ENCODE results near the gene SMG6.
A peak's percentile ranks its signal among the peaks of the same experiment; 100 is the strongest.
"Not testable (repeated sequence)": the region's sequence is repeated elsewhere in the genome, so short reads cannot be mapped to it uniquely, and the experiment has no call there.

SMG6 gene

DNA sequence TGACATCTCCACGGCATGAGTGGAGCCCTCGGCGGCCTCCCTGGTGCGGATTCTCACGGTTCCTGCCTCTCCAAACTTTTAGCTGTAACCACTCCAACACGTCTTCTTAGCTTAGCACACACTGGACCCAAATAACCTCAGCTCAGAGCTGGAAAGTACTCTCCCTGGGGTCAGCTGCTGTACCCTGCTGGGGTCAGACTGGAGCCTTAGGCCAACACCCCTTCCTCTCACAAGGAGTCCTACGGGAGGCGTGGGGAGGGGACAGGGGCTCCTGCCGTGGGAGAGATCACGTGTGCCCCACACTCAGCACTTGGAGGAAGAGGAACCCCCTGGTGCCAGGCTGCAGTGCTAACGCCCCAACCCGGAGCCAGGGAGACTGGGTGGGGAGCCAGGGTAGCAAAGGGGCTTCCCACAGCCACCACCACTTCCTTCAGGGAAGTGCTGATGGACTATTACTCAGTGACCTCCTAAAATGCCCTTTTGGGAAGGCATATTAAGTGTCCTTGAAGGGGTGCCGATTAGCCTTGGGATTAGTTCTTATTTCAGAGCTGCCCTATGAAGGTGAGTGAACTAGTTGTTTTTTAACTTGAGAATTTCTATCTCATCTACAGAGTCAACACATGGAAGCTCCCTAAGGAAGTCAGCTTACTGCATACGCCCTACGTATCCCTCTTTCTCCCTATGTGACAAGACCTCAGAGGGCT lies 124.6 kb downstream of the SMG6 start:
- no peak for DNase-seq (ENCODE audit: low spot score)

DNA sequence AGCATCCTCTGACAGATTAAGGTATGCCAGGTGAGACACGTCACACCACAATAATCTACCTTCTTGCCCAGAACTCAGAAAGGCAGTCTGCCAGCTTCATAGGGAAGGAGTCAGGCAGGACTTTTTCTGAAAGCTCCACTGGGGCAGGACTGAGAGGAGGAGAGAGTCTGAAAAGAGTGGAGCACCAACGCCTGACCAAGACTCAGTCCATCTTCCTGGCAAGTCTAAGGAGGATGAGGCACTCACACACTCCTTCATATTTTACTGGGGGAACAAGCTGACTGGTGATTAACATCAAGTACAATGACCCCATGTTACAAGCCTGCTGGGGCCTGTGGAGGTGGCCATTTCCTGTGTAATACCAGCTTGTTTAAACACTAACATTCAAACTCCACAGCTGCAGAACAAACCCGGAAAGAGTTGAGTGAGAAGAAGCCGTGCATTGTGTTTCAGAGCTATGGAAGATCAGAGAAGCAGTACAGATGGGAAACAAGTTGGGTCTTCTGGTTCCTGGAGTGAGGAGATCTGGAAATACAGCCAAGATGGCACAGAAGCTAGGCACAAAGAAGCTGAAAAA lies 126.3 kb downstream of the SMG6 start:
- peak; percentile 41 for DNase-seq (ENCODE audit: low spot score)

DNA sequence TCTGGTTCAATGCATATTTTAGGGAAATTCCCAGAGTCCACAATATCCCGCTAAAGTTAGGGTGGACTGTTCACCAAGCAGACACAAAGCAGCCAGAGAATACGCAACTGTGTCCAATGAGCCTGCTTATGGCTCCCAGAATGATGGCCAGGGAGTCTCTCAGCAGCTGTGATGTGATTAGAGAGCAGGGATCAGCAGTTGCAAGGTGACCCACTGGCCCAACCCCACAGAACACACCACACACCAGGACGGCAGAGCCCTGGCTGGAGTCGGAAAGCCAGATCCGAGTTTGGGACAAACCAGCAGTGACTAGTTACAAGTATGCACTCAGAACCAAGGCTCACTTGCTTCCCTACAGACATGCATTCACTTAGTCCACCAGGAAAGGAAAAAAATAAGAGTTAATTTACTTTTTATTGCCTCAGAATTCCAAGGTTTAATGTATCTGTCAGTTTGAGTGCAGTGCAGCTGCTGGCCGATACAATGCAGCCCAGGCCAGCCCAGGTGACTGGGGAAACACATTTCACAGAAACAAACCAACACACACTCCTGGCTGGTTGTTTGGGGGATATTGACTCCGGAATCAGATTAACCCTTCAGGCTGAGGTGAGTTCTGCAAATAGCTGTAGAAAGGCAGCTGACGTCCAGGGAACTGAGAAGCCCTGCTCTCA lies 127.0 kb downstream of the SMG6 start:
- DNase-seq (ENCODE audit: low spot score), result no peak

DNA sequence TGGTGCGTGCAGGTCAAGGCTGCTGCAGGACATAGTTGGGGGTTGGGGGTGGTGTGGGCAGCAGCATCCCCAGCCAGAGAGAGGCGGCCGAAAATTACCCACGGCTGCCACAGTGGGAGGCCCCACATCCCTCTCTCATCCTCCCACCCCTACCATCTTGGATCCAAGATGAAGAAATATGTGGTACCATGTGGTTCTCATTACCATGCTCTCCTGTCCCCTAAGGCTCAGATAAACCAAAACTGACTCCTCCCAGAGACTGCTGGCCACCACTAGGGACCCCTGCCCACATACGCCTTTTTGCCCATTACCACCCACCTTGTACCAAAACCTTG lies 128.3 kb downstream of the SMG6 start:
- no peak for DNase-seq (ENCODE audit: low spot score)

DNA sequence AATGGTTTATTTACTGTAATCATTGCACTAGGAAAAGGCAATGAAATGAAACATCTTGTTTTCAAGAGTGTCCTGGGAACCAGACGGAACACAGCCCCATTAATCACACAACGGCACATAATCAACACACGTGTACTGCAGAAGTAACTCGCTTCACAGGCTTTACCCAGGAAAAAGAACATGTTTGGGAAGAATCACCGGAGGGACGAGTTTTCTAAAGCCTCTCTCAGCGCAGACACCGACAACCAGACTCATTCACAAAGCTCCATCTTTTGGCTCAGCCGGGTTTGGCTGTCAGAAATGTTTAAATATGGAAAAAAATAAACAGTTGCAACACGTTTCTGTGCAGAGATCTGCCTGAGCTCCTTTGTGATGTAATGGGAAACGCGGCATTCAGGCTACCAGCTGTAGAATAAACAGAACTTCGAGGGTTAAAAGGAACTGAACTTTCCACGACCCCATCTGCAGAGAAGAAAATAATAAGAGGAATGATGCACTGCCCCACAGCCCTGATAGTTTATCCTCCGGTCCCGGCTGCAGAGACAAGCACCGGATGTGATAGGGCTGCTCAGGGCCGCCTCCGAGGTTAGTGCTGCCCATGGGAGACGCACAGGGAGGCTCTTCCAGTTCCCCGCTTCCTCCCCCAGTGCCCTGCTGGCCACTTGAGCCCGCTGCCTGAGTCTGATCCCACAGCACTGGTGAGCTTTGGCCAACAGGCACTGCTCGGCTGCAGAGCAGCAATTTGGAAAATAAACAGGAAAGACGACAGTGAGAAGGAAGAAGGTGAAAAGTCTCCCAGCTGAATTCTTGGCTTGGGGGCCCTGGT lies 128.9 kb downstream of the SMG6 start:
- DNase-seq (ENCODE audit: low spot score), result no peak

DNA sequence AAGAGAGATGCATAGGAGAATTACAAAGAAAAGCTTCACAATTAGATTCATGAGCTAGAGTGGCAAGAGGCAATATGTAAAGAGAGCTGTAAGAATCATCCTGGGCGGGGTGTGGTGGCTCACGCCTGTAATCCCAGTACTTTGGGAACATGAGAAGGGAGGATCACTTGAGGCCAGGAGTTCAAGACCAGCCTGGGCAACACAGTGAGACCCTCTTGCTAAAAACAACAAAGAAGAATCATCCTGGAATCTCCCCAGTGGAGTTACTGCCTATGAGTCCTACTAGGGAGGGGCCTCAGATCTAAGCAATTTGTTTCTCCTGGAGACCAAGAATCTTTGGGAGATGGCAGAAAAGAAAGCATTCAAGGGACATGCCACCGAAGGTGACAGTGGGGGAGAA lies 129.6 kb downstream of the SMG6 start:
- no peak for DNase-seq (ENCODE audit: low spot score)

- no peak for DNase-seq (ENCODE audit: low spot score)
These were observed 130.6 kb downstream of the SMG6 start for GRCh38 chr17:2172999-2173398.

DNA sequence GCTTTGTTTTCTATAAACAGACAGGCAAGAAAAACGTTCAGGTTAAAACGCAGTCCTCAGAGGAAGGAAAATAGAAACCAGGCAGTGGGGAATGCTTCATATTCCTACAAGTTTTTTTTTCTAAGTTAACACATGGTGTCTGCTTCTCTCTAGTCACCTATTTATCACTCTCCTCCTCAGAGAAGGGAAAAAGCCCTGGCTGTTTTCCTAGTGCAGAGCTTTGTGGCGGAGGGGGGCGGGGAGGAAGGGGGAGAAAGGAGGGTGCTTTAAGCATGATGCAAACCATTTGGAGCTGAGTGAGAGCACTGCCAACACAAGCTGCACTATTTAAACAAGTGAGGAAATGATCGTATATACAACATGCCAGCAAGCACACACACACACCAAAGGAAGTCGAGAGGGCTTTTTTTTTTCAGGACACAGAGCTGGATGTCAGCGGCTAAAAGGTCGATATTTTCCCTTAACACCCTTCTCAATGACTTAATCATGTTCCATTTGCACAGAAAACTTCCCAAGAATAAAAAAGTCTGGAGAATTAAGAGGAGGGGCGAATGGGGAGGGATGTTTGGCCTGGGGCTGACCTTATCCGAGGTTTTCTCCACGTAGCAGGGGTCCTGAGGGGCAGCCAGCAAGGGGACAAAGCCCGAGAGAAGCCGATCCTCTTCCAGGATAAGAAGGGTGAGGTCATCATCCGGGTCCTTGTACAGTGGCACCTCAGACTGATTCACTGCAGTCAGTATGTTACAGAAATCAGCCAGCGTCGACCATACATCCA lies 131.3 kb downstream of the SMG6 start:
- DNase-seq (ENCODE audit: low spot score), result no peak

- DNase-seq (ENCODE audit: low spot score), result no peak
These were observed 131.9 kb downstream of the SMG6 start for GRCh38 chr17:2171702-2172076.

- no peak for DNase-seq (ENCODE audit: low spot score)
These were observed 133.6 kb downstream of the SMG6 start for GRCh38 chr17:2170023-2170422.

GRCh38 chr17:2165723-2166122 lies 137.9 kb downstream of the SMG6 start:
- DNase-seq (ENCODE audit: low spot score), result not testable (repeated sequence)

GRCh38 chr17:2158396-2158780 lies 145.2 kb downstream of the SMG6 start:
- no peak for DNase-seq (ENCODE audit: low spot score)

DNA sequence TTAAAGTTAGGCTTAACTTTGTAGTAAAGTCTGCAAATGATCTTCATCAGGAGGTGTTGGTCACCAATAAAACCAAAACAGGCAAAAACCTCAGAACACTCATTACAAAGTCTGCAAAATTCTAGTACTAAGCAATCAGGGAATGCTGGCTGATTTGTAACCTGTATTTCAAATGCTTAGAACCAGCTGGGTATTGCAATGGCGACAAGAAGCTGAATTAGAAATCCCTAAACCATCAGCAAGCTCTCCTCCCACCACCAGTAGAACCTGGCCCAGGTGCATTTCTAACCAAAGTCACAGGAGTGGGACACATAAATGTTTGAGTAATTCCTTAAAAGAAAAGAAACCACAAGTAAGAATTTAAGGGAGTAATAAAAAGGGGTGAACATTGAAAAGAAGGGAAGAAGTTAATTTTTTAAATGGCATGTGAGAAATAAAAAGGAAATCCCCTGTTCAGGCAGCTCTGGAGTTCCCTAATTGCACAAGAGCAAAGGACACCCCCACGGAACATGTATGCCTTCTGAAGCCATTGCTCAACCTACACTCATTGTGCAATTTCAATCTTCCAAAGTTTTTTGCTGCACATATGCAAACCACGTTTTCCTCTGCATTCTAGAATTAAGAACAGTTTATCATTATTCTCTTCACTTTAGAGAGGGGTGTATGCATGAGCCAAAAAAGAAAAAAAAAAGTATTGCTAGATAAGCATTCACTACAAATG lies 145.8 kb downstream of the SMG6 start:
- no peak for DNase-seq (ENCODE audit: low spot score)

DNA sequence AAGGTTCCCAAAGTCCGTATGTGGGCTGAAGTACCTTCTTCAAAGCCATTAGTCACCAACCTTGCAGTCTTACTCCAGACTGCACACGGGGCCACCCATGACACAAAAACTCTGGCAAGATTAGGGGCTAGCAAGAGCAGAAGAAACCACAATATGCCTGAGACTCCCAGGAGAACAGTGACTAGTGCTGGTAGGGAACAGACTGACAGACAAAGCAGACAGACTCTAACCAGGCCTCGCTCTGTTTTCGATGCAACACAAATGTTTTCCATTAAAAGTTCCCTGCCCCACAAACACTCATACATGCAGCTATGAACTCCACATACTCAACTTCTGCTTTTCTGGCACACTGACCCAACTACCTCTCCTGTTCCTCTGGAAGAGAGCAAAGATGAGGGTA lies 146.5 kb downstream of the SMG6 start:
- DNase-seq (ENCODE audit: low spot score), result no peak

GRCh38 chr17:2156666-2157065 lies 146.9 kb downstream of the SMG6 start:
- no peak for DNase-seq (ENCODE audit: low spot score)

DNA sequence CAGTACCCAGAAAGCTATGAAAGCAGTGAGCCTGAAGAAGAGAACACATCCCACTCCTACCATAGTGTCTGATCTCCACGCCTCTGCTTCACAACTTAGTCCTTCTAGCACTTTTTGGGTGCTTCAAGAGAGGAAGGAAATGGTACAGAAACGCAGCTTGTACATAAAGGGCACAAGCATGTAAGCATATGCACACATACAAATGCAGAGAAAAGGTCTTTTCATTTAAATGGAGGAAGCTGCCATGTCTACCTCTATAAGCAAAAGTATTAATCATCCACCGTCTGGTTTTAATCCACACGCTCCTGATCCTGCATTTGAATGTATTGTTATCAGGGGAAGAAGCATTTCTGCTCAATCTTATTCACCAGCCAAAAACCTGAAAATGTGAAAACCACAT lies 148.0 kb downstream of the SMG6 start:
- no peak for DNase-seq (ENCODE audit: low spot score)

GRCh38 chr17:2151358-2152033 lies 152.1 kb downstream of the SMG6 start:
- DNase-seq (ENCODE audit: low spot score), result no peak

- no peak for DNase-seq (ENCODE audit: low spot score)
These were observed 152.8 kb downstream of the SMG6 start for GRCh38 chr17:2150806-2151205.

DNA sequence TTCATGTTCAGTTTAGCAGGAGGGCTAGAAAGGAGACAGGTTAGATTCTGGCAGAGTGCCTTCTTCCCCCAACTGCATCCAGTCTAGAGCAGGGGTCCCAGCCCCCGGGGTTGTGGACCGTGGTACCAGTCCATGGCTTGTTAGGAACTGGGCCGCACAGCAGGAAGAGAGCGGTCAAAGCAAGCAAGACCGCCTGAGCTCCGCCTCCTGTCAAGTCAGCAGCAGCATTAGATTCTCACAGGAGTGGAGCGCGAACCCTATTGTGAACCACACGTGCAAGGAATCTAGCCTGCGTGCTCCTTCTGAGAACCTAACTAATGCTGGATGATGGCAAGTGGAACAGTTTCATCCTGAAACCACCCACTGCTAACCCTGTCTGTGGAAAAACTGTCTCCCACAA lies 153.7 kb downstream of the SMG6 start:
- no peak for DNase-seq (ENCODE audit: low spot score)

GRCh38 chr17:2146132-2146871 lies 157.3 kb downstream of the SMG6 start:
- no peak for DNase-seq (ENCODE audit: low spot score)
